UCSD-AML1 (cell line): ENCODE results near the gene FOXR1.
A peak's percentile ranks its signal among the peaks of the same experiment; 100 is the strongest.

Source experiments
- DNase-seq: peaks from one replicate; lab custom pipeline; 2025; ENCODE audit not compliant: unreplicated experiment; lab: John Stamatoyannopoulos, UW

The FOXR1 gene

GRCh38 chr11:119025099-119025473, 53.5 kb downstream of the FOXR1 start:
- DNase-seq: no peak

GRCh38 chr11:119025541-119025940, 54.0 kb downstream of the FOXR1 start:
- DNase-seq: no peak

- no peak for DNase-seq
These were observed 54.6 kb downstream of the FOXR1 start for GRCh38 chr11:119025978-119026766.

- no peak for DNase-seq
These were observed 55.4 kb downstream of the FOXR1 start for GRCh38 chr11:119026970-119027369.

GRCh38 chr11:119027561-119028345, 56.2 kb downstream of the FOXR1 start:
- DNase-seq: no peak

- DNase-seq: no peak
These were observed 56.9 kb downstream of the FOXR1 start for GRCh38 chr11:119028346-119029068.

- no peak for DNase-seq
These were observed 57.4 kb downstream of the FOXR1 start for GRCh38 chr11:119029069-119029339.

- peak; percentile 29 for DNase-seq
These were observed 57.9 kb downstream of the FOXR1 start for GRCh38 chr11:119029340-119030028.

- DNase-seq: no peak
These were observed 58.4 kb downstream of the FOXR1 start for GRCh38 chr11:119030029-119030328.

- DNase-seq: peak; percentile 97
These were observed 58.9 kb downstream of the FOXR1 start, which contains the start of gene SLC37A4 for GRCh38 chr11:119030329-119031047. Gene SLC37A4, minus strand, starts transcription at chr11:119030877.
